ENCODE data around the gene RIT1.

GRCh38 chr1:155938220-155938627 lies 27.1 kb upstream of the RIT1 start:
- TF ChIP-seq CTCF (IDR thresholded peaks at IDR 0.05) (peak; percentile 25 to 55 (median 50)), POLR2A (IDR thresholded peaks at IDR 0.05) (no peak), EP300 (IDR thresholded peaks at IDR 0.05) (no peak)

Measured in sigmoid colon (tissue), 4 donors.